ENCODE measurements around the gene CYB5R3.
"Not testable (repeated sequence)": the region's sequence is repeated elsewhere in the genome, so short reads cannot be mapped to it uniquely, and the experiment has no call there.

CYB5R3 gene

GRCh38 chr22:42626951-42627625 is 22.1 kb downstream of the CYB5R3 start:
- H3K27ac Mint-ChIP-seq = no peak overlapping the region
- no peaks in the 10 kb centered on the region for H3K4me1 Mint-ChIP-seq (ENCODE audit: low read depth)
- H3K36me3 Mint-ChIP-seq (ENCODE audit: low read depth) = peaks cover 8% of the 10 kb centered on the region
- H3K27me3 Mint-ChIP-seq (ENCODE audit: low read depth) = no peaks in the 10 kb centered on the region
- H3K4me3 Mint-ChIP-seq = no peak overlapping the region
- H3K9me3 Mint-ChIP-seq = no peaks in the 10 kb centered on the region

- H3K27me3 Mint-ChIP-seq (ENCODE audit: low read depth) = no peaks in the 10 kb centered on the region
- H3K36me3 Mint-ChIP-seq (ENCODE audit: low read depth) = peaks cover 8% of the 10 kb centered on the region
- H3K9me3 Mint-ChIP-seq = no peaks in the 10 kb centered on the region
- H3K4me1 Mint-ChIP-seq (ENCODE audit: low read depth) = peaks cover 2% of the 10 kb centered on the region
- H3K4me3 Mint-ChIP-seq = no peak overlapping the region
- no peak overlapping the region for H3K27ac Mint-ChIP-seq
Observed at GRCh38 chr22:42626431-42626830, 22.8 kb downstream of the CYB5R3 start.

GRCh38 chr22:42625416-42625815 is 23.8 kb downstream of the CYB5R3 start:
- no peak overlapping the region for H3K4me3 Mint-ChIP-seq
- H3K36me3 Mint-ChIP-seq (ENCODE audit: low read depth) = peaks cover 8% of the 10 kb centered on the region

GRCh38 chr22:42624551-42625106 is 24.6 kb downstream of the CYB5R3 start:
- Mint-ChIP-seq H3K36me3 (ENCODE audit: low read depth) (peaks cover 8% of the 10 kb centered on the region), H3K4me1 (ENCODE audit: low read depth) (peaks cover 5% of the 10 kb centered on the region), H3K9me3 (no peaks in the 10 kb centered on the region), H3K4me3 (no peak overlapping the region), H3K27me3 (ENCODE audit: low read depth) (no peaks in the 10 kb centered on the region), H3K27ac (no peak overlapping the region)

More at GRCh38 chr22:42625416-42625815, 23.8 kb downstream of the CYB5R3 start:
- Mint-ChIP-seq H3K9me3 (no peaks in the 10 kb centered on the region), H3K27me3 (ENCODE audit: low read depth) (no peaks in the 10 kb centered on the region), H3K27ac (no peak overlapping the region), H3K4me1 (ENCODE audit: low read depth) (peaks cover 5% of the 10 kb centered on the region)

- no peaks in the 10 kb centered on the region for H3K9me3 Mint-ChIP-seq
- H3K36me3 Mint-ChIP-seq (ENCODE audit: low read depth) = peaks cover 8% of the 10 kb centered on the region
- peaks cover 5% of the 10 kb centered on the region for H3K4me1 Mint-ChIP-seq (ENCODE audit: low read depth)
- no peak overlapping the region for H3K27ac Mint-ChIP-seq
- H3K4me3 Mint-ChIP-seq = no peak overlapping the region
- H3K27me3 Mint-ChIP-seq (ENCODE audit: low read depth) = no peaks in the 10 kb centered on the region
Observed at GRCh38 chr22:42623756-42624441, 25.3 kb downstream of the CYB5R3 start.

- Mint-ChIP-seq H3K4me3 (no peak overlapping the region), H3K9me3 (no peaks in the 10 kb centered on the region), H3K4me1 (ENCODE audit: low read depth) (peaks cover 5% of the 10 kb centered on the region), H3K27me3 (ENCODE audit: low read depth) (no peaks in the 10 kb centered on the region), H3K36me3 (ENCODE audit: low read depth) (peaks cover 5% of the 10 kb centered on the region), H3K27ac (no peak overlapping the region)
Observed at GRCh38 chr22:42623301-42623751, 25.9 kb downstream of the CYB5R3 start.

- H3K27ac Mint-ChIP-seq = no peak overlapping the region
- H3K36me3 Mint-ChIP-seq (ENCODE audit: low read depth) = peaks cover 4% of the 10 kb centered on the region
- no peaks in the 10 kb centered on the region for H3K9me3 Mint-ChIP-seq
- peaks cover 10% of the 10 kb centered on the region for H3K4me1 Mint-ChIP-seq (ENCODE audit: low read depth)
- H3K27me3 Mint-ChIP-seq (ENCODE audit: low read depth) = no peaks in the 10 kb centered on the region
- no peak overlapping the region for H3K4me3 Mint-ChIP-seq
Observed at GRCh38 chr22:42622061-42622710, 27.0 kb downstream of the CYB5R3 start.

- Mint-ChIP-seq H3K4me1 (ENCODE audit: low read depth) (peaks cover 10% of the 10 kb centered on the region), H3K27me3 (ENCODE audit: low read depth) (no peaks in the 10 kb centered on the region), H3K36me3 (ENCODE audit: low read depth) (peaks cover 4% of the 10 kb centered on the region), H3K27ac (peak overlapping the region; percentile 28), H3K4me3 (no peak overlapping the region), H3K9me3 (no peaks in the 10 kb centered on the region)
Observed at GRCh38 chr22:42621505-42622002, 27.6 kb downstream of the CYB5R3 start.

GRCh38 chr22:42620084-42620483 is 29.1 kb downstream of the CYB5R3 start:
- Mint-ChIP-seq H3K27me3 (ENCODE audit: low read depth) (no peaks in the 10 kb centered on the region), H3K27ac (no peak overlapping the region), H3K9me3 (no peaks in the 10 kb centered on the region), H3K36me3 (ENCODE audit: low read depth) (peaks cover 2% of the 10 kb centered on the region), H3K4me1 (ENCODE audit: low read depth) (peaks cover 17% of the 10 kb centered on the region), H3K4me3 (no peak overlapping the region)

GRCh38 chr22:42619261-42620063 is 29.7 kb downstream of the CYB5R3 start:
- Mint-ChIP-seq H3K36me3 (ENCODE audit: low read depth) (peaks cover 2% of the 10 kb centered on the region), H3K9me3 (no peaks in the 10 kb centered on the region), H3K4me1 (ENCODE audit: low read depth) (peaks cover 19% of the 10 kb centered on the region), H3K4me3 (no peak overlapping the region), H3K27ac (no peak overlapping the region), H3K27me3 (ENCODE audit: low read depth) (no peaks in the 10 kb centered on the region)

GRCh38 chr22:42617155-42617983 is 31.8 kb downstream of the CYB5R3 start:
- Mint-ChIP-seq H3K9me3 (no peaks in the 10 kb centered on the region), H3K4me1 (ENCODE audit: low read depth) (peaks cover 31% of the 10 kb centered on the region), H3K4me3 (no peak overlapping the region), H3K27me3 (ENCODE audit: low read depth) (no peaks in the 10 kb centered on the region), H3K36me3 (ENCODE audit: low read depth) (peaks cover 10% of the 10 kb centered on the region), H3K27ac (no peak overlapping the region)

- not testable (repeated sequence) for H3K27me3 Mint-ChIP-seq (ENCODE audit: low read depth); H3K9me3 Mint-ChIP-seq; H3K36me3 Mint-ChIP-seq (ENCODE audit: low read depth)
- Mint-ChIP-seq H3K27ac (peak overlapping the region; percentile 98), H3K4me1 (ENCODE audit: low read depth) (peaks cover 36% of the 10 kb centered on the region), H3K4me3 (peak overlapping the region; percentile 95)
Observed at GRCh38 chr22:42615860-42616175, 33.4 kb downstream of the CYB5R3 start.

GRCh38 chr22:42615092-42615859 is 33.9 kb downstream of the CYB5R3 start:
- no peaks in the 10 kb centered on the region for H3K27me3 Mint-ChIP-seq (ENCODE audit: low read depth)
- H3K4me3 Mint-ChIP-seq = peak overlapping the region; percentile 95
- peaks cover 38% of the 10 kb centered on the region for H3K4me1 Mint-ChIP-seq (ENCODE audit: low read depth)
- H3K9me3 Mint-ChIP-seq = no peaks in the 10 kb centered on the region
- peaks cover 10% of the 10 kb centered on the region for H3K36me3 Mint-ChIP-seq (ENCODE audit: low read depth)
- peak overlapping the region; percentile 98 for H3K27ac Mint-ChIP-seq

All from T-helper 1 cell treated with Interleukin-12 subunit alpha and Interleukin-12 subunit beta and Interleukin-4 antibody, amounts not matched to agents 30 μg/mL and 1 μg/mL, for 36 hours (primary cell).